HCT116 (cell line): ENCODE measurements around the gene DNM3. TPM values are rescaled to one million over a fixed set of nuclear protein-coding genes. Genes with fewer than 3 reads are reported as not detected.

Experiments used
- ATAC-seq: fragments of 200-7000 bp; cut with Tn5 transposase; 2 replicates; pipeline ENCODE4 v1.9.1; 2020; ENCODE audit warnings: mild to moderate bottlenecking, moderate library complexity
- BruUV-seq: library from RNA; stranded (reverse); fragments of 400-500 nt; replicated peaks from 2 replicates; lab custom pipeline; 2021; lab: Mats Ljungman, UMichigan
- CTCF ChIA-PET: fragments of 300-600 bp; sonication (Branson Sonifier 250); formaldehyde crosslinking; loops from one replicate; lab custom pipeline; 2021; ENCODE audit warnings: antibody characterized with exemption; lab: Charles Lee
- POLR2A ChIA-PET: fragments of 300-600, 350-600 bp; sonication (Branson Sonifier 250); formaldehyde crosslinking; loops from one replicate; lab custom pipeline; 2021; ENCODE audit warnings: antibody characterized with exemption; lab: Charles Lee
- RAD21 ChIA-PET, 2 experiments: fragments of 300-600 bp; sonication (Branson Sonifier 250); formaldehyde crosslinking; loops; one replicate each; lab custom pipeline; 2023; ENCODE audit warnings: low total read pairs in 2 of 2; ENCODE audit not compliant: uncharacterized antibody in 2 of 2, unreplicated experiment in 2 of 2, low non-redundant PET in 1 of 2; lab: Charles Lee
- DNase-seq: peaks from one replicate; pipeline ENCODE4 v3.0.0-alpha.2; 2010; ENCODE audit warnings: low read depth, low spot score
- H2AFZ ChIP-seq: fragments of 200-600 bp; shearing (Covaris generic), sonication (generic); 2 replicates; pipeline ENCODE4 v1.6.1; 2017; ENCODE audit warnings: low read depth, mixed run types, mixed read lengths, antibody characterized with exemption, low read length; ENCODE audit not compliant: poor library complexity, severe bottlenecking
- H3K27ac ChIP-seq: 2 replicates; pipeline ENCODE4 v1.5.1; 2012; ENCODE audit warnings: low read depth, low read length
- H3K27me3 ChIP-seq: fragments of 200-600 bp; sonication (generic); 2 replicates; pipeline ENCODE4 v1.6.1; 2016; ENCODE audit warnings: mixed run types, low read length, mixed read lengths; ENCODE audit not compliant: insufficient read depth
- H3K36me3 ChIP-seq, 2 experiments: fragments of 200-500 bp in 1 of 2; fragments of 200-600 bp in 1 of 2; sonication (Bioruptor generic) in 1 of 2; sonication (generic) in 1 of 2; 2 replicates each; pipeline versions ENCODE4 v1.5.1 to v1.6.1; 2014 to 2016; ENCODE audit warnings: low read length in 2 of 2, inconsistent platforms in 1 of 2, mixed read lengths in 1 of 2, mixed run types in 1 of 2; ENCODE audit not compliant: insufficient read depth in 2 of 2, control insufficient read depth in 1 of 2
- H3K4me1 ChIP-seq, 2 experiments: fragments of 200-600 bp in 1 of 2; sonication (generic) in 1 of 2; 2 replicates each; pipeline versions ENCODE4 v1.5.1 to v1.6.1; 2012 to 2017; ENCODE audit warnings: low read length in 2 of 2, inconsistent platforms in 1 of 2, mild to moderate bottlenecking in 1 of 2, mixed read lengths in 1 of 2, mixed run types in 1 of 2, moderate library complexity in 1 of 2; ENCODE audit not compliant: insufficient read depth in 2 of 2, control insufficient read depth in 1 of 2
- H3K4me2 ChIP-seq: fragments of 200-600 bp; sonication (generic); 2 replicates; pipeline ENCODE4 v1.6.1; 2017; ENCODE audit warnings: mixed run types, low read length, mixed read lengths
- H3K4me3 ChIP-seq, 2 experiments: fragments of 200-600 bp in 1 of 2; sonication (generic) in 1 of 2; replicated peaks in 1 of 2; 2 replicates each; pipeline ENCODE4 v1.5.1; 2011 to 2016; ENCODE audit warnings: low read length in 2 of 2, control low read depth in 1 of 2, low read depth in 1 of 2, mild to moderate bottlenecking in 1 of 2, mixed read lengths in 1 of 2, mixed run types in 1 of 2
- H3K79me2 ChIP-seq: fragments of 200-600 bp; sonication (generic); 2 replicates; pipeline ENCODE4 v1.6.1; 2017; ENCODE audit warnings: mild to moderate bottlenecking, mixed run types, low read length, moderate library complexity, mixed read lengths; ENCODE audit not compliant: insufficient read depth
- H3K9ac ChIP-seq: fragments of 200-600 bp; sonication (generic); 2 replicates; pipeline ENCODE4 v1.6.1; 2016; ENCODE audit warnings: low read length, mixed read lengths
- H3K9me2 ChIP-seq: fragments of 200-600 bp; sonication (generic), shearing (Covaris generic); 2 replicates; pipeline ENCODE4 v1.6.1; 2017; ENCODE audit warnings: mixed run types, mild to moderate bottlenecking, moderate library complexity; ENCODE audit not compliant: insufficient read depth
- H3K9me3 ChIP-seq, 2 experiments: fragments of 200-500 bp in 1 of 2; fragments of 200-600 bp in 1 of 2; sonication (Bioruptor generic) in 1 of 2; sonication (generic) in 1 of 2; 2 replicates each; pipeline ENCODE4 v1.6.1; 2014 to 2017; ENCODE audit warnings: low read length in 2 of 2, mixed read lengths in 2 of 2, inconsistent platforms in 1 of 2, low read depth in 1 of 2, mild to moderate bottlenecking in 1 of 2, mixed run types in 1 of 2, moderate library complexity in 1 of 2; ENCODE audit not compliant: control insufficient read depth in 1 of 2, insufficient read depth in 1 of 2
- H4K20me1 ChIP-seq: fragments of 200-600 bp; sonication (generic), shearing (Covaris generic); 2 replicates; pipeline ENCODE4 v1.6.1; 2017; ENCODE audit warnings: mixed run types, mild to moderate bottlenecking, moderate library complexity; ENCODE audit not compliant: insufficient read depth
- CEBPB ChIP-seq: IDR thresholded peaks from 2 replicates; pipeline ENCODE4 v1.6.1; 2012; ENCODE audit warnings: low read depth
- EGR1 ChIP-seq: IDR thresholded peaks from 2 replicates; pipeline ENCODE4 v1.6.1; 2012; ENCODE audit warnings: low read depth
- ELF1 ChIP-seq: IDR thresholded peaks from 2 replicates; pipeline ENCODE4 v1.6.1; 2012; ENCODE audit warnings: low read depth, borderline replicate concordance
- FOSL1 ChIP-seq: IDR thresholded peaks from 2 replicates; pipeline ENCODE4 v1.6.1; 2012; ENCODE audit warnings: low read depth
- JUND ChIP-seq: IDR thresholded peaks from 2 replicates; pipeline ENCODE4 v1.6.1; 2012
- POLR2A ChIP-seq: IDR thresholded peaks from 2 replicates; pipeline ENCODE4 v1.7.0; 2011; ENCODE audit warnings: borderline replicate concordance; ENCODE audit not compliant: insufficient read depth, insufficient read length; ENCODE audit errors: extremely low read depth
- RAD21 ChIP-seq: IDR thresholded peaks from 2 replicates; pipeline ENCODE4 v1.6.1; 2012; ENCODE audit warnings: low read depth, mild to moderate bottlenecking
- SIN3A ChIP-seq: IDR thresholded peaks from 2 replicates; pipeline ENCODE4 v1.6.1; 2012; ENCODE audit warnings: low read depth
- SRF ChIP-seq: IDR thresholded peaks from 2 replicates; pipeline ENCODE4 v1.6.1; 2012; ENCODE audit warnings: low read depth
- intact Hi-C: fragments of 100-400 bp; cut with micrococcal nuclease; formaldehyde crosslinking; loops from 2 replicates; pipeline ENCODE4 v1.10.0; 2022
- total RNA-seq: library from RNA; stranded (reverse); gene quantifications from one replicate; pipeline ENCODE4 v1.2.1, GENCODE V29; 2021; ENCODE audit not compliant: unreplicated experiment
- TF ChIP-seq, protein P1 (sequence below): IDR thresholded peaks from 2 replicates; pipeline ENCODE4 v1.6.1; 2012
- TF ChIP-seq, protein P2 (sequence below): IDR thresholded peaks from 2 replicates; pipeline ENCODE4 v1.6.1; 2012
- TF ChIP-seq, protein P3 (sequence below): IDR thresholded peaks from 2 replicates; pipeline ENCODE4 v1.6.1; 2012; ENCODE audit warnings: low read depth

The DNM3 gene
- total RNA-seq, 1 experiment from 2014 or later = 3.1 TPM

DNA sequence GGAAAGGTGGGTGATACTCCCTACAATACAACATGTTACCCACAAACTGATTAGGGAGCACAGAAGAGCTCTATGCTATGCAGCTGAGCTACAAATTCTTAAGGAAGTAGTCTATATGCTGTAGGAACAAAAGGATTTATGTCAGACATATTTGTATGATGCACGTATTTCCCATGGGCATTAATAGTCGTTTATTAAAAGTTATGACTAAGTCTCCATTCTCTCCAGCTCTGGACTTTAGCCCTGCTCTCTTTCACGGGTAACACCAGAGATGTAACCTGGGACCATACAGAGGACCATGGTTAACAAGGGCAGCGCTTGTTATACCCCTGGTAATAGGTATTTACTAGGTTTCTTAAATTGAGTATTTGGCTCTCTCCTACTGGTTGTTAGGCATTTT is 411.0 kb downstream of the DNM3 start:
- Histone ChIP-seq H3K4me3 (no peak overlapping the region), H3K4me1 (peaks cover 18 to 20% of the 10 kb centered on the region in 2 experiments), H3K9me2 (no peaks in the 10 kb centered on the region), H3K27ac (no peak overlapping the region), H3K9ac (no peak overlapping the region), H3K4me2 (no peak overlapping the region), H4K20me1 (no peaks in the 10 kb centered on the region), H2AFZ (no peak overlapping the region), H3K79me2 (no peaks in the 10 kb centered on the region), H3K9me3 (no peaks in the 10 kb centered on the region), H3K36me3 (no peaks in the 10 kb centered on the region), H3K27me3 (peaks cover 10% of the 10 kb centered on the region; the same call in 1 of the 2 replicates)
- ChIA-PET RAD21 (no interaction called here), POLR2A (no interaction called here), CTCF (no interaction called here)
- BruUV-seq = no TSS peak
- intact Hi-C loops = no loop called here
- ATAC-seq (no peak), DNase-seq (no peak)
- TF ChIP-seq SIN3A (no peak), JUND (no peak), CEBPB (no peak), POLR2A (no peak), SRF (no peak), ELF1 (no peak), EGR1 (no peak)
- TF ChIP-seq, protein P1, sequence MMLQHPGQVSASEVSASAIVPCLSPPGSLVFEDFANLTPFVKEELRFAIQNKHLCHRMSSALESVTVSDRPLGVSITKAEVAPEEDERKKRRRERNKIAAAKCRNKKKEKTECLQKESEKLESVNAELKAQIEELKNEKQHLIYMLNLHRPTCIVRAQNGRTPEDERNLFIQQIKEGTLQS = no peak
- TF ChIP-seq, protein P2, sequence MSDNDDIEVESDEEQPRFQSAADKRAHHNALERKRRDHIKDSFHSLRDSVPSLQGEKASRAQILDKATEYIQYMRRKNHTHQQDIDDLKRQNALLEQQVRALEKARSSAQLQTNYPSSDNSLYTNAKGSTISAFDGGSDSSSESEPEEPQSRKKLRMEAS = no peak

DNA sequence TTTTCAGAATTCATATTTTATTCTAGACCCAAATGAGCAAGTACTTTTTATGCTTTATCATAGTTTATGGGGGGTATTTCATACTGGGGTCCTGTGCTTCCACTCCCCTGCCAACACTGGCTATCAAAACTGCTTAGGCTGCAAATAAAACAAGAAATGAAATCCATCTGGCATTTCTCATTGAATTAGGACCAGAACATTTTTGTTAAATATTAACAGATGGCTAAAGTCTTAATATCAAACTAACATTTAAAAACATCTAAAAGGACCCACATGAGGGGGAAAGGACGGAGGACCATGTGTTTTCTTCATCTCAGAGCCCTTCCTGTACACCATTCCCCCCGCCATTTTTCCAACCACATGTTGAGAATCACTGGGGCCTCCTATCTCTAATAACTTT is 411.7 kb downstream of the DNM3 start:
- no peak overlapping the region for H3K4me2 ChIP-seq
- no peak overlapping the region for H3K27ac ChIP-seq
- no peak for TF ChIP-seq FOSL1
- TF ChIP-seq, protein P3, sequence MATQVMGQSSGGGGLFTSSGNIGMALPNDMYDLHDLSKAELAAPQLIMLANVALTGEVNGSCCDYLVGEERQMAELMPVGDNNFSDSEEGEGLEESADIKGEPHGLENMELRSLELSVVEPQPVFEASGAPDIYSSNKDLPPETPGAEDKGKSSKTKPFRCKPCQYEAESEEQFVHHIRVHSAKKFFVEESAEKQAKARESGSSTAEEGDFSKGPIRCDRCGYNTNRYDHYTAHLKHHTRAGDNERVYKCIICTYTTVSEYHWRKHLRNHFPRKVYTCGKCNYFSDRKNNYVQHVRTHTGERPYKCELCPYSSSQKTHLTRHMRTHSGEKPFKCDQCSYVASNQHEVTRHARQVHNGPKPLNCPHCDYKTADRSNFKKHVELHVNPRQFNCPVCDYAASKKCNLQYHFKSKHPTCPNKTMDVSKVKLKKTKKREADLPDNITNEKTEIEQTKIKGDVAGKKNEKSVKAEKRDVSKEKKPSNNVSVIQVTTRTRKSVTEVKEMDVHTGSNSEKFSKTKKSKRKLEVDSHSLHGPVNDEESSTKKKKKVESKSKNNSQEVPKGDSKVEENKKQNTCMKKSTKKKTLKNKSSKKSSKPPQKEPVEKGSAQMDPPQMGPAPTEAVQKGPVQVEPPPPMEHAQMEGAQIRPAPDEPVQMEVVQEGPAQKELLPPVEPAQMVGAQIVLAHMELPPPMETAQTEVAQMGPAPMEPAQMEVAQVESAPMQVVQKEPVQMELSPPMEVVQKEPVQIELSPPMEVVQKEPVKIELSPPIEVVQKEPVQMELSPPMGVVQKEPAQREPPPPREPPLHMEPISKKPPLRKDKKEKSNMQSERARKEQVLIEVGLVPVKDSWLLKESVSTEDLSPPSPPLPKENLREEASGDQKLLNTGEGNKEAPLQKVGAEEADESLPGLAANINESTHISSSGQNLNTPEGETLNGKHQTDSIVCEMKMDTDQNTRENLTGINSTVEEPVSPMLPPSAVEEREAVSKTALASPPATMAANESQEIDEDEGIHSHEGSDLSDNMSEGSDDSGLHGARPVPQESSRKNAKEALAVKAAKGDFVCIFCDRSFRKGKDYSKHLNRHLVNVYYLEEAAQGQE = no peak
- TF ChIP-seq ELF1 = no peak
- TF ChIP-seq, protein P1 = no peak
- TF ChIP-seq RAD21 = no peak
- TF ChIP-seq CEBPB = no peak
- H3K9ac ChIP-seq = no peak overlapping the region
- H3K9me2 ChIP-seq = no peaks in the 10 kb centered on the region
- H3K4me3 ChIP-seq = no peak overlapping the region
- CTCF ChIA-PET = no interaction called here
- H4K20me1 ChIP-seq = no peaks in the 10 kb centered on the region
- no peak for DNase-seq
- H3K9me3 ChIP-seq = no peaks in the 10 kb centered on the region
- H3K36me3 ChIP-seq = no peaks in the 10 kb centered on the region
- intact Hi-C loops = no loop called here
- ATAC-seq = no peak
- RAD21 ChIA-PET = no interaction called here
- H3K27me3 ChIP-seq = peaks cover 10% of the 10 kb centered on the region; the same call in 1 of the 2 replicates
- BruUV-seq = no TSS peak
- no peaks in the 10 kb centered on the region for H3K79me2 ChIP-seq
- peaks cover 18 to 20% of the 10 kb centered on the region in 2 experiments for H3K4me1 ChIP-seq
- H2AFZ ChIP-seq = no peak overlapping the region
- POLR2A ChIA-PET = no interaction called here
